ENCODE data around the gene ACE. TPM values are rescaled to one million over a fixed set of nuclear protein-coding genes. Genes with fewer than 3 reads are reported as not detected.

Gene ACE
- total RNA-seq, 1 experiment from 2014 or later = 1.1 TPM

DNA sequence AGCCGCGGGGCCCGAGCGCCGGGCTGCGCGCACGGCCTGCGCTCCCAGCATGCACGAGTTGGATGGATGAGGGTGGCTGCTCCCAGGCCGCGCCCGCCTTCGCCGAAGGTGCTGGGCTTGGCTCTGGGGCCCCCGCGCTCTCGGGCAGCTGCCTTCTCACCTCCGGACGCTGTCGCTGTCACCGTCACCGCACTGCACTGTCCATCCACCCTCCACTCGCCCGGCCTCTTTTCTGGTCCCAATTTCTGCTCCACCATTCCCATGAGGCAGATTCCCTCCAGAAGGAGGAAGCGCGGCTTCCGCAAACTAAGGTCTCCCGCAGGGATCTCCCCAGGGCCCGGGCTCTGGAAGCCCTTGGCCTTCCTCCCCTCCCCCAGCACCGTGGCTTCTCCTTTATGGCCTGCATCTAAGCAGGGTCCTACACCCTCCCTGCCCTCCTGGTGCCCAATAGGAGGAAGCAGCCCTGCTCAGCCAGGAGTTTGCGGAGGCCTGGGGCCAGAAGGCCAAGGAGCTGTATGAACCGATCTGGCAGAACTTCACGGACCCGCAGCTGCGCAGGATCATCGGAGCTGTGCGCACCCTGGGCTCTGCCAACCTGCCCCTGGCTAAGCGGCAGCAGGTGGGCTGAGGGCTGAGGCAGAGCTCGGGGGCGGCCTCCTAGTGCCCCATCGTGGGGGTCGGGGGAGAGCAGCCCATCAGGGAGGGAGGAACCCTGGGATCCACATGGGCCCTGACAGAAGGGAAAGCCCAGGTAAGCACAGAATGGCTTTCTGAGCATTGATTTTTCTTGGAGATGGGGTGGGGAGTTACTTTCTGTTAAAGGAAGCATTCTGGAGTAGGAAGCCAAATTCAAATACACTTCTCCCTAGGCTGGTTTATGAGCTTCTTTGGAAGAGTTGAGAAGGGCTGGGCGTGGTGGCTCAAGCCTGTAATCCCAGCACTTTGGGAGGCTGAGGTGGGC, 899 bp downstream of the ACE start:
- Histone ChIP-seq H3K36me3 (no peaks in the 10 kb centered on the region), H3K4me3 (peak overlapping the region; percentile 61), H3K27me3 (no peaks in the 10 kb centered on the region), H3K4me1 (0 out of 2 replicates have a peak, but pooled peaks cover 2% of the 10 kb centered on the region), H3K9me3 (replicated peaks) (no peaks in the 10 kb centered on the region), H3K27ac (peak overlapping the region; percentile 42)
- DNase-seq = peak; percentile 28 to 48

DNA sequence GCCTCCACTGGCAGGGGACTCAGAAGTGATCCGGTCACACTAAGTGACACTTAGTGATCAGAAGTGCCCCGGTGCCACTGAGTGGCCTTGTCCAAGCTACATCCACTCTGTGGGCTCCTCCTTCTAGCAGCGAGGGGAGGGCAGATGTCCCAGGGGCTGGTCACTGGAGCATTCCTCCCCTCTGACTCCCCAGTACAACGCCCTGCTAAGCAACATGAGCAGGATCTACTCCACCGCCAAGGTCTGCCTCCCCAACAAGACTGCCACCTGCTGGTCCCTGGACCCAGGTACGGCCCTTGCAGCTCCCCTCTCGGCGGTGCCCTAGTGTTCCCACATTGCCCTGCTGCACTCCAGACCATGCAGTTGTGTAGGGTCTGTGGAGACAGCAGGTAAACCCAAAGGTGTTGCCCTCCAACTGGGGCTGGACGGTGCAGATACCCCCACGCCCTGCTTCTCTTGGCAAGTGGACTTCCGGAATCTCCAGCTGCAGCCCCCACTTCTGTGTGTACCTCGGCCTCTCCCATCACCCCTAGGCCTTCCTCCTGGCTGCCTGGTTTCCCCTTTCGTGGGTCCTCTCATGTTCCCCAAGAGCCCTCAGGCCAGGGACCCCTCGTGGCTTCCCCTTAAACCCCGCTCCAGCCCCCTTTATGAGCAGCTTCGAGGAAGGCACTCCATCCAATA, 2.1 kb downstream of the ACE start:
- Histone ChIP-seq H3K36me3 (no peaks in the 10 kb centered on the region), H3K27ac (no peak overlapping the region), H3K9me3 (replicated peaks) (no peaks in the 10 kb centered on the region), H3K27me3 (no peaks in the 10 kb centered on the region), H3K4me3 (no peak overlapping the region), H3K4me1 (0 out of 2 replicates have a peak, but pooled peaks cover 2% of the 10 kb centered on the region)
- DNase-seq = peak; percentile 75 to 78

- Histone ChIP-seq H3K4me1 (0 out of 2 replicates have a peak, but pooled peaks cover 2% of the 10 kb centered on the region), H3K27ac (no peak overlapping the region), H3K9me3 (replicated peaks) (no peaks in the 10 kb centered on the region), H3K27me3 (no peaks in the 10 kb centered on the region), H3K36me3 (no peaks in the 10 kb centered on the region), H3K4me3 (no peak overlapping the region)
- no peak for DNase-seq
Measured at GRCh38 chr17:63479495-63480184, 2.8 kb downstream of the ACE start.

DNA sequence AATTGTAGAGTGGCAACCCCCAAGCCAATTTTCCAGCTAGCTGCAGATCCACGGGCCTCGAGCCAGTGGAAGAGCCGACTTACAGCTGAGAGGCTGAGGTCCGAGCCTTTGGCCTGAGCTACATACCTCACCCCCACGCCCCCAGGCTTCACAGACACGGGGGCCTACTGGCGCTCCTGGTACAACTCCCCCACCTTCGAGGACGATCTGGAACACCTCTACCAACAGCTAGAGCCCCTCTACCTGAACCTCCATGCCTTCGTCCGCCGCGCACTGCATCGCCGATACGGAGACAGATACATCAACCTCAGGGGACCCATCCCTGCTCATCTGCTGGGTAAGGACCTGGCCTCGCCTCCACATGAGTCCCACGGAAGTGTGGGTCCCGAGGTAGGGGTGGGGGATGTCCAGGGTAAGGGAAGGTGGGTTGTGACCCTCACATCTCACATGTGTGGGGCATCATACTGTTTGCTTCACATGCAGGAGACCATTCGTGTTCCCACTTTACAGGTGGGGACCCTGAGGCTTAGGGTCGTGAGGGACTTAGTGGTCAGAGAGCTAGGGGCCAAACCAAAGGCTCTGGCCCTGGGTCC, 3.4 kb downstream of the ACE start:
- H3K36me3 ChIP-seq = no peaks in the 10 kb centered on the region
- H3K4me1 ChIP-seq = 0 out of 2 replicates have a peak, but pooled peaks cover 2% of the 10 kb centered on the region
- no peak overlapping the region for H3K4me3 ChIP-seq
- H3K27ac ChIP-seq = no peak overlapping the region
- DNase-seq = no peak
- H3K27me3 ChIP-seq = no peaks in the 10 kb centered on the region
- no peaks in the 10 kb centered on the region for H3K9me3 ChIP-seq (replicated peaks)

GRCh38 chr17:63480826-63481487, 4.1 kb downstream of the ACE start:
- no peaks in the 10 kb centered on the region for H3K36me3 ChIP-seq
- H3K4me1 ChIP-seq = 0 out of 2 replicates have a peak, but pooled peaks cover under 1% of the 10 kb centered on the region
- H3K27me3 ChIP-seq = no peaks in the 10 kb centered on the region
- H3K9me3 ChIP-seq (replicated peaks) = no peaks in the 10 kb centered on the region
- no peak overlapping the region for H3K27ac ChIP-seq
- no peak for DNase-seq
- no peak overlapping the region for H3K4me3 ChIP-seq

DNA sequence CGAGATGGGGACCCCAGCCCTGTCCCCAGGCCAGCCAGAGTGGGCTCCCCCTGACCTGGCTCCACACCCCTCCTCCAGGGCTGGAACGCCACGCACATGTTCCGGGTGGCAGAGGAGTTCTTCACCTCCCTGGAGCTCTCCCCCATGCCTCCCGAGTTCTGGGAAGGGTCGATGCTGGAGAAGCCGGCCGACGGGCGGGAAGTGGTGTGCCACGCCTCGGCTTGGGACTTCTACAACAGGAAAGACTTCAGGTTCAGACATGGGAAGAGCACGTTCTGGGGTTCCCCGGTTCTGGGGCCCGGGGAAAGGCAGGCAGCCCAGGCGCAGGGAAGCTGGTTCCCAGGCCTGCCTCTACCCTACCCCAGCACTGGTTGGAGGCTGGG, 4.6 kb downstream of the ACE start:
- Histone ChIP-seq H3K4me1 (no peaks in the 10 kb centered on the region), H3K4me3 (no peak overlapping the region), H3K27ac (no peak overlapping the region), H3K27me3 (no peaks in the 10 kb centered on the region), H3K36me3 (no peaks in the 10 kb centered on the region), H3K9me3 (replicated peaks) (no peaks in the 10 kb centered on the region)
- DNase-seq = no peak

GRCh38 chr17:63482509-63482908, 5.6 kb downstream of the ACE start:
- no peak overlapping the region for H3K27ac ChIP-seq
- H3K36me3 ChIP-seq = no peaks in the 10 kb centered on the region
- H3K4me1 ChIP-seq = no peaks in the 10 kb centered on the region
- H3K9me3 ChIP-seq (replicated peaks) = no peaks in the 10 kb centered on the region
- no peak for DNase-seq
- no peak overlapping the region for H3K4me3 ChIP-seq
- no peaks in the 10 kb centered on the region for H3K27me3 ChIP-seq

DNA sequence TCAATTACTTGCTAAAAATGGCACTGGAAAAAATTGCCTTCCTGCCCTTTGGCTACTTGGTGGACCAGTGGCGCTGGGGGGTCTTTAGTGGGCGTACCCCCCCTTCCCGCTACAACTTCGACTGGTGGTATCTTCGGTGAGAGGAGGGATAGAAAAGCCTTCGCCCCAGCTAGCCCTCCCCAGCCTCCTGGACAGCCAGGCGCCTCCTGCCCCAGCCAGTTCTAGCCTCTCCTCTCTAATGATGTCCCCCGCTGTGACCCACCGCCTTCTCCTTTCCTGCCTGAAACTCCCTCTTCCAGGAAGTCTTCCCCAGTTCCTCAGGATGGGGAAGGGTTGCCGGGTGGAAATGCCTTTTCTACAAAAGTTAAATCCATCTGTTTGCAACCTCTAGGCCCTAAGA, 6.2 kb downstream of the ACE start:
- Histone ChIP-seq H3K36me3 (no peaks in the 10 kb centered on the region), H3K4me3 (no peak overlapping the region), H3K27ac (no peak overlapping the region), H3K4me1 (no peaks in the 10 kb centered on the region), H3K27me3 (no peaks in the 10 kb centered on the region), H3K9me3 (replicated peaks) (no peaks in the 10 kb centered on the region)
- no peak for DNase-seq

DNA sequence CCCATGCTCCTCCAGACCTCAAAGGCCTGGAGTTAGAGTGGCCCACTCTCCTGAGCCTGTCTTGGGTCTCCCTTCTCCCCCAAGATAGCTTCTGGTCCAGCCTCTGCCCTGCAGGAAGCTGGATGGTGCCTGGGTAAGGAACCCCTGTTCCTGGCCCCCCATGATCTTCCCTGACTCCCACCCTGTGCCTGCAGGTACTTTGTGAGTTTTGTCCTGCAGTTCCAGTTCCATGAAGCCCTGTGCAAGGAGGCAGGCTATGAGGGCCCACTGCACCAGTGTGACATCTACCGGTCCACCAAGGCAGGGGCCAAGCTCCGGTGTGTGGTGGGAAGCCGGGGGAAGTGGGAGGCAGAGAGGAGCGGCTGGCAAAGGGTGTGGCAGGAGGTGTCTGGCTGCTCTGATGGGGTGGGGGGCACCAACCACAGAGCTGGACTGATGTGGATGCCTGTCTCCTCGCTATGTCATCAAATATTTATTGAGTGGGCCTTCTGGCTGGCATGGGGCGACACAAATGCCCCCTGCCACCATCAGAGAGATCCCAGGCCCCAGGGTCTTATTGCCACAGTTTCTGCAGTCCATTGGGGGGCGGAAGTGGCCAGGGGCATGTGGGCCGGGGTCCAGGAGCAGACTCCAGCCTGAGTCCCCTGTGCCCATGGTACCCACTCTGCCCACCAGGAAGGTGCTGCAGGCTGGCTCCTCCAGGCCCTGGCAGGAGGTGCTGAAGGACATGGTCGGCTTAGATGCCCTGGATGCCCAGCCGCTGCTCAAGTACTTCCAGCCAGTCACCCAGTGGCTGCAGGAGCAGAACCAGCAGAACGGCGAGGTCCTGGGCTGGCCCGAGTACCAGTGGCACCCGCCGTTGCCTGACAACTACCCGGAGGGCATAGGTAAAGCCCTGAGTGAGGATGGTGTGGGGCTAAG, 7.1 kb downstream of the ACE start:
- Histone ChIP-seq H3K27me3 (no peaks in the 10 kb centered on the region), H3K9me3 (replicated peaks) (no peaks in the 10 kb centered on the region), H3K4me1 (no peaks in the 10 kb centered on the region), H3K36me3 (no peaks in the 10 kb centered on the region), H3K4me3 (no peak overlapping the region), H3K27ac (no peak overlapping the region)
- DNase-seq = no peak

DNA sequence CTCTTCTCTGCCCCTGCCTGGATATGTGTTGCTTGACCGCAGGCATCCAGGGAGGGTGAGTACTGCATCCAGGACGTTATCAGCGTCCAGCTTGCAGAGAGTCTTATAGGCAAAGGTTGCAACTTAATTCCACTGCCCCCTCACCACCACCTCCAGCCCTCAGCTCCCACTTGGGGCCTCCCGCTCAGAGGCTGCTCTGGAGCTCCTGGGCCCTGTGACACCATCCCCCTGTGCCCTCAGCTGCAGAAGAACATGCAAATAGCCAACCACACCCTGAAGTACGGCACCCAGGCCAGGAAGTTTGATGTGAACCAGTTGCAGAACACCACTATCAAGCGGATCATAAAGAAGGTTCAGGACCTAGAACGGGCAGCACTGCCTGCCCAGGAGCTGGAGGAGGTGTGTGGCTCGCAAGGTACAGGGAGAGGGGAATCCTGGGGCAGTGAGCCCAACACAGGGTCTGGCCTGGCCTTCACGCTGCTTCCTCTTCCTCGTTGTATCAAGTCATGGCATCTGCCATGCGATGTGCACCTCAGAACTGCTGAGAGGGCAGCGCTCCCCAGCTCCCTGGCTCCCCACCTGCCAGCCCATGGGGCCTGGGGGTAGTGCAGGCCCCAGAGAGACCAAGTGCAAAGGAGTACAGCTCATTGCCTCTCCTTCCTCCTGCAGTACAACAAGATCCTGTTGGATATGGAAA, 9.6 kb downstream of the ACE start:
- Histone ChIP-seq H3K4me3 (no peak overlapping the region), H3K9me3 (replicated peaks) (no peaks in the 10 kb centered on the region), H3K27ac (no peak overlapping the region), H3K4me1 (no peaks in the 10 kb centered on the region), H3K36me3 (no peaks in the 10 kb centered on the region), H3K27me3 (no peaks in the 10 kb centered on the region)
- no peak for DNase-seq

DNA sequence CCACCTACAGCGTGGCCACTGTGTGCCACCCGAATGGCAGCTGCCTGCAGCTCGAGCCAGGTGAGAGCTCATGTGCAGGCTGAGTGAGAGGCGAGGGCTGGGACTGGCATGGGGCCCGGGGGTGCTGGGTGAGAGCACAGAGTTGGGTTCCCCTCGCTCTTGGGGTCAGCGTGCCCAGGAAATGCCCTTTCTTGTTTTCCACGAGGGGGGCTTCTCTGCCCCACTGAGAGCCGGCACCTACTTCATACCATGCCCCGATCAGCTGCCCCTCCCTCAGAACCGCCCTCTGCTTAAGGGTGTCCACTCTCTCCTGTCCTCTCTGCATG, 10.1 kb downstream of the ACE start:
- Histone ChIP-seq H3K27ac (no peak overlapping the region), H3K4me1 (no peaks in the 10 kb centered on the region), H3K27me3 (no peaks in the 10 kb centered on the region), H3K4me3 (no peak overlapping the region), H3K36me3 (no peaks in the 10 kb centered on the region), H3K9me3 (replicated peaks) (no peaks in the 10 kb centered on the region)
- no peak for DNase-seq

DNA sequence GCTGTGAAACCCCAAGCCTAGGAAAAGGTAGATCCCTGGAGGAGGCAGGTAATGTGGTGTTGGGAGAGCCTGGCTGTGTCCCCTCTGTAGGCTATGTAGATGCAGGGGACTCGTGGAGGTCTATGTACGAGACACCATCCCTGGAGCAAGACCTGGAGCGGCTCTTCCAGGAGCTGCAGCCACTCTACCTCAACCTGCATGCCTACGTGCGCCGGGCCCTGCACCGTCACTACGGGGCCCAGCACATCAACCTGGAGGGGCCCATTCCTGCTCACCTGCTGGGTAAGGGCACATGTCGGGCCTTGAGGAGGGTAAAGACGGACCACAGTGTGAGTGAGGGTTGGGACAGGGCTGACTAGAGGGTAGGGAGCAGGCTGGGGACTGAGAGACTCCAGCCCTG, 12.0 kb downstream of the ACE start:
- no peaks in the 10 kb centered on the region for H3K4me1 ChIP-seq
- H3K4me3 ChIP-seq = no peak overlapping the region
- no peaks in the 10 kb centered on the region for H3K27me3 ChIP-seq
- no peaks in the 10 kb centered on the region for H3K36me3 ChIP-seq
- no peaks in the 10 kb centered on the region for H3K9me3 ChIP-seq (replicated peaks)
- no peak overlapping the region for H3K27ac ChIP-seq
- no peak for DNase-seq

GRCh38 chr17:63489291-63489690, 12.4 kb downstream of the ACE start:
- no peaks in the 10 kb centered on the region for H3K36me3 ChIP-seq

More at GRCh38 chr17:63489291-63489690, 12.4 kb downstream of the ACE start:
- no peak for DNase-seq
- no peak overlapping the region for H3K27ac ChIP-seq
- H3K4me1 ChIP-seq = no peaks in the 10 kb centered on the region
- H3K4me3 ChIP-seq = no peak overlapping the region
- no peaks in the 10 kb centered on the region for H3K9me3 ChIP-seq (replicated peaks)
- no peaks in the 10 kb centered on the region for H3K27me3 ChIP-seq
